RWPE1 (cell line): Measurements from ENCODE around the gene CTSC.

Experiments used
- CTCF ChIA-PET: fragments of 350-600 bp; sonication (Branson Sonifier 250); formaldehyde crosslinking; extraction: SDS; loops from one replicate; lab custom pipeline; 2021; lab: Yijun Ruan, JAX
- POLR2A ChIA-PET: fragments of 400-600 bp; formaldehyde crosslinking; extraction: SDS; loops from one replicate; lab custom pipeline; 2020; ENCODE audit warnings: antibody characterized with exemption; ENCODE audit not compliant: low non-redundant PET; lab: Yijun Ruan, JAX
- DNase-seq: peaks from one replicate; pipeline ENCODE4 v3.0.0; 2012; ENCODE audit warnings: low spot score
- H3K27ac ChIP-seq: fragments of 450-650 bp; 2 replicates; pipeline ENCODE4 v1.5.1; 2017
- TF ChIP-seq, protein P1 (sequence below): fragments of 450-650 bp; conservative IDR thresholded peaks from 2 replicates; pipeline ENCODE4 v1.5.1; 2017; ENCODE audit warnings: low read depth, mild to moderate bottlenecking

CTSC gene

DNA sequence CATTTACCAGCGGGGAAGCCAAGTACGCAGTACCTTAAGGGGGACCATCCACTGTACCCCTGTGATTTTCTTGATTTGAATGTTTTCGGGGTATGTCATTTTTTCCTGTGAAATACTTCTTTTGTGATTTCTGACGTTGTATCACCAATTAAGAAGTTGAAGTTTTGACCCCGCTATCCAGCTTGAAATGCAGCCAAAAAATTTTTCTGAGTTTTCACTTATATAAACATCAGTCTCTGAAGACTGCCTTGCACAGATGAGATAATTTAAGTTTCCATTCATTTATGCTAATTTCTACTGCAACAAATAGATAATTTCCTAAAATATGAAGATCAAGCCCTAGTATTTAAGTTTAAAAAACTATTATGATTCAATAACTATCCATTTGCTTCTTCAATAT, 20.0 kb downstream of the CTSC start:
- POLR2A ChIA-PET, result no interaction called here
- CTCF ChIA-PET, result no interaction called here
- DNase-seq, result no peak
- TF ChIP-seq, protein P1, sequence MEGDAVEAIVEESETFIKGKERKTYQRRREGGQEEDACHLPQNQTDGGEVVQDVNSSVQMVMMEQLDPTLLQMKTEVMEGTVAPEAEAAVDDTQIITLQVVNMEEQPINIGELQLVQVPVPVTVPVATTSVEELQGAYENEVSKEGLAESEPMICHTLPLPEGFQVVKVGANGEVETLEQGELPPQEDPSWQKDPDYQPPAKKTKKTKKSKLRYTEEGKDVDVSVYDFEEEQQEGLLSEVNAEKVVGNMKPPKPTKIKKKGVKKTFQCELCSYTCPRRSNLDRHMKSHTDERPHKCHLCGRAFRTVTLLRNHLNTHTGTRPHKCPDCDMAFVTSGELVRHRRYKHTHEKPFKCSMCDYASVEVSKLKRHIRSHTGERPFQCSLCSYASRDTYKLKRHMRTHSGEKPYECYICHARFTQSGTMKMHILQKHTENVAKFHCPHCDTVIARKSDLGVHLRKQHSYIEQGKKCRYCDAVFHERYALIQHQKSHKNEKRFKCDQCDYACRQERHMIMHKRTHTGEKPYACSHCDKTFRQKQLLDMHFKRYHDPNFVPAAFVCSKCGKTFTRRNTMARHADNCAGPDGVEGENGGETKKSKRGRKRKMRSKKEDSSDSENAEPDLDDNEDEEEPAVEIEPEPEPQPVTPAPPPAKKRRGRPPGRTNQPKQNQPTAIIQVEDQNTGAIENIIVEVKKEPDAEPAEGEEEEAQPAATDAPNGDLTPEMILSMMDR, result no peak
- H3K27ac ChIP-seq, result no peak overlapping the region

DNA sequence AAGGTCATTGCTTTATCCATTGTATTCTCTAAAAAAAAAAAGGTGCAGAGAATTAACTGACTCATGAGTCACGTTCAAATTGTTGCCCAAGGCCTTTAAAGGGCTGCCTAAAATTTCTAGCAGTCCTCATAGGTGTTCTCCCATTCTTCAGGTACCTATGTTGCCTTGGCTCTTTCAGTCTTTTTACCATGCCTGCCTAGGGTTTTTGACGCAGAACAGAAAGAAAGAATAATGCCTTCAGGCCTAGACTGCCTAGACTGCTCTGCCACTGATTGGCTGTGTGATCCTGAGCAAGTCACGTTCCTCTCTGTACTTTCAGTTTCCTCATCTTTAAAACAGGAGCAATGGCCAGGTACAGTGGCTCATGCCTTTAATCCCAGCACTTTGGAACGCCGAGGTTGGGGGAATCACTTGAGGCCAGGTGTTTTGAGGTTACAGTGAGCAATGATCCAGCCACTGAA, 21.5 kb downstream of the CTSC start:
- ChIA-PET POLR2A (no interaction called here), CTCF (no interaction called here)
- DNase-seq, result no peak
- TF ChIP-seq, protein P1, result no peak
- H3K27ac ChIP-seq, result peak overlapping the region; percentile 34; the same call in 1 of the 2 replicates

DNA sequence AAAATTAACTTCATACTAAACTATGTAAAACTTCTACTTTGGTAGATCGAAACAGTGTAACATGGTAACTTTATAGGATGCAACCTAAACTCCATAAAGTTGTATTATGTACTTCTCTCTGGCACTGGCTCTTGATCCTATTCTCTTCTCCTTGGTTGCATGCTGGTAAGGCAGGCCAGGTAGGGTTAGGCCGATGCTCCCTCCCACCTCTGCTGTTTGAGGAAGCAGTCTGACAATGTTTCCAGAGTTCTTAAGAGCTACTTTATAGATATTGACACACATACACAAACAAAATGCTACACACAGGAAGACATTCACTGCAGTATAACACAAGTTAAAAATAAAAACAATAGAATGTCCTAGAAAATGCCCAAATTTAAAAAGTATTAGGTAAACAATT, 22.5 kb downstream of the CTSC start:
- H3K27ac ChIP-seq, result no peak overlapping the region
- CTCF ChIA-PET, result no interaction called here
- POLR2A ChIA-PET, result no interaction called here
- no peak for DNase-seq
- TF ChIP-seq, protein P1, result no peak

DNA sequence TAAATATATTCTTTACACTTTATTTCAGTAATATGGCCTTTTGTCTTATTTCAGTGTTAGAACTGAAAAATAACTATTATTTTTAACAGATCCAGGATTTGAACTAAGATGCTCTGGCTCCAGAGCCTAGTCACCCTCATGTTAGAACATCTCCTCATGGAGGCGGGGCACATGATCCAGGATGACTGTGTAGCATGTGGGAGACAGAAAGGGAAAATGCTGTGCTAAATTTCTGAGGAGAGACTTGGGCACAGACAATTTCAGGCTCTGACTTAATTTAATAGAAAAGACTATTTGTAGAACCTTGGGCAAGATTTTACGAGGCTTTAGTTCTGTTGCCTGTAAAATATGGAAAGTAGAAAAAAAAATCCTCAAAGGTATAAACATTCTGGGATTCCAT, 24.1 kb downstream of the CTSC start:
- ChIA-PET POLR2A (no interaction called here), CTCF (no interaction called here)
- no peak overlapping the region for H3K27ac ChIP-seq
- TF ChIP-seq, protein P1, result no peak
- DNase-seq, result no peak

DNA sequence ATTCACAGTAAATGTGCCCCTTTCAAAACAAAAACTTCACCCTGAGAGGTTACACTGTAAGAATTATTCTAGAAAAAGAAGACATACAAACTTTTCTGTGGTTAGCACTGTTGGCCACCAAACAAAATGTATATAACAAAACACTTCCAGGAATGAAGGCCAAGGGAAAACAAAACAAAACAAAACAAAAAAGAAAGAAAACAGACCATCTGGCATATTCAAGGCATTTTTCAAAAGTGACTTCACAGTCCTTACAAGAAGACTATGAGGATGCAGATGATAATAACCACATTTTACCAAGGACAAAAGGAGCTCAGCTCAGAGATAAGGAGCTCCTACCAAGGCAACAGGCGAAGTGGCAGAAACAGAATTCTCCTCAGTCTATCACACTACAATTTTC, 24.9 kb downstream of the CTSC start:
- H3K27ac ChIP-seq, result peak overlapping the region; percentile 41
- POLR2A ChIA-PET, result no interaction called here
- CTCF ChIA-PET, result no interaction called here
- TF ChIP-seq, protein P1, result no peak
- no peak for DNase-seq

DNA sequence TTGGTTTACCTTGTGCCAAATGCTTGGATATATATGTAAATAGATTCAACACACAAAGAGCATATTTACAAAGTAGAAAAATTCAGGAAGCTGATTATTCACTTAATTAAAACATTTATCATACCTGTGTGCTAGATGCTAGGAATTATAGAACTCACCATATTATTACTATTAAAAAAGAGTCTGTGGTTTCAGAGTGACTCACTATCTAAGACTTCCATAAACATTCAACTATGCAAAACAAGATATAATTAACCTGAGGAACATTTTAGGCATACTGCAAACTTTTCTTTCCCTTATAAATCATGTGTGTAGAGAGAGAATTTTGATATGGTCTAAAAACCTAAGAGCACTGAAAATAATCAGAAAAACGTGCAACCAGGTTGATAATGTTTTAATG, 27.3 kb downstream of the CTSC start:
- no peak overlapping the region for H3K27ac ChIP-seq
- no peak for DNase-seq
- ChIA-PET CTCF (interaction anchor here (0.7 kb wide), 1 partner anchor 133 kb away, joined by 3 read pairs; no protein-coding TSS in a partner anchor), POLR2A (no interaction called here)
- TF ChIP-seq, protein P1, result no peak

DNA sequence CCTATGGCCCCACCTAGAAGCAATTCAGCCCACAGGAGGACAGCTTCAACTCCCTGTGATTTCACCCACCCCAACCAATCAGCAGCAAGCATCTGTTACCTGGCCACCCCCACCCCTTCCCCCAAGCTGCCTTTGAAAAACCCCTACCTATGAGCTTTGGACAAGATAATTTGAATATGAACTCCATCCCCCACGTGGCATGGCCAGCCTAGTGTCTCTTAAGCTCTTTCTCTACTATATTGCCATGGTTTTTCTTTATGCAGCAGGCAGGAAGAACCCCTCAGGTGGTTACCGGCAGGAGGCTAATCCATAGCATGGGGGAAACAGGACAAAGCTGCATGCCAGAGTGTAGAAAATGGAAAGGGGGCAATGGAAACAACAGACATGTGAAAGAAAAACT, 29.0 kb downstream of the CTSC start:
- ChIA-PET POLR2A (no interaction called here), CTCF (no interaction called here)
- TF ChIP-seq, protein P1, result no peak
- H3K27ac ChIP-seq, result no peak overlapping the region
- DNase-seq, result no peak
